GM19238 (cell line): ENCODE results near the gene MLLT6.

Experiments used
- DNase-seq: peaks from one replicate; pipeline ENCODE4 v3.0.0; 2011; ENCODE audit warnings: low spot score; ENCODE audit not compliant: insufficient read length

The MLLT6 gene

DNA sequence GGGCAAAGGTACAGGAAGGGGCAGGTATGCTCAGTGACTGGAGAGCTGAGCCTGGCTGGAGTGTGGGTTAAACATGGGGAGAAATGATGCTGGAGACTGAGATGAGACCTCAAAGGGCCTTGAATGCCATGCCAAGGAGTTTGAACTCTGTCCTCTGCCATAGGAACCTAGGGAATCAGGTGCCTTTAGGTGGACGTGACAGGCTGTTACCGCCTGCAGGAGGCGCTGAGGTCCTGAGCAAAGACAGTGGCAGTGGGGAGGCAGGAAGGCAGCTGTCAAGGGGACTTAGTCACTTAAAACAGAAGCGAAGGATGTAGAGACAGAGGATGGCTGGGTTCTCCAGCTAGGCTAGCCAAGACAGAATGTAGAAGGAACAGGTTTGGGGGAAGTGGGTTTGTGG is 56.5 kb downstream of the MLLT6 start:
- no peak for DNase-seq

DNA sequence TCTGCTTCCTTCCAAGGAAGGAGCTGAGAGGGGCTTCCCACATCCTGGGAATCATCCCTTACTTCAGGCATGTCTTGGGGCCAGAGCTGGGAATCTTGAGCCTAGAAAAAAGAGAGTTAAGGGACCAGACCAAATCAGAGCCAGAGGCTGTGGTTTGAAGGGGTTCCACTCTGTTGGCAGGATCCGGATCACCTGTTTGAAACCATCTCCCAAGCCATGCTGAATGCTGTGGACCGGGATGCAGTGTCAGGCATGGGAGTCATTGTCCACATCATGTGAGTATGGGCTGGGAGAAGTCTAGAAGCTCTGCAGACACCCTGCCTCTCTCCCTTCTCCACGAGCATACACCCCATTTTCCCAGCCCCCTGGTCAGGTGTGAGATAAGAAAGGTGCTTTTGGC is 57.2 kb downstream of the MLLT6 start:
- no peak for DNase-seq

DNA sequence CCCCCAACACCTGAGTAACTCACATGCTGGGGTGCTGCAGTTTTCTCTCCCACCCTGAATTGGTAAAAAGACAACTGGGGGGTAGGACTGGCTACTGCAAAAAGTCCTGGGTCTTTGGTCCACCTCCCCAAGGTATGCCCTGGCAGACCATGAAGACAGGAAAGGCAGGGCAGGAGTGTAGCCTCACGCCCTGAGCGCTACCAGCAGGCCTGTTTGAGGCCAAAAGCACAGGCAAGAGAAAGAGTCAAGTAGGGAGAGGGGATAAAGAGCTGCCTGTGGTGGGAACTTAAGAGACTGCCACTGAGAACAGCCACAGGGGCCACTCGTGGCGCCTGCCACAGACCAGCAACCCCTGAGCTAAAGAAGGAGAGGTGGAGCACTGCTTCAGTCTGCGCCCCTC is 61.3 kb downstream of the MLLT6 start:
- no peak for DNase-seq

DNA sequence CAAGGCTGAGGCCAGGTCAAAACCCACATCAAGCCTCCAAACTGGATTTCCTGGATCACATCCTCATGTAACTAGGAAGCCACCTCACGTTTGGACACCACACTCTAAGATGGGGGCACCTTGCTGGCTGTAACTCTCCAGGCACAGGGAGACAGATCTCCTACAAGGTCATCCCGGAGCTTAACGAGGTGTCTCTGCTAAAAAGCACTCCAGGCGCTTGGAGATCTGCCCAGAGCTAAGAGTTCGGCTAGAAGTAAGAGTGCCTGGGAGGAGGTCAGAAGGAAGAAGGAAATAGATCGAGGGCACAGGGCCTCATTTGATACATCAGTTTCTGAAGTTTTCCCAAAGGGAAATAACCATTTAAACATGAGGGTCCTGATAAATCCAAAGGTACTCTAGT is 63.3 kb downstream of the MLLT6 start:
- no peak for DNase-seq

- DNase-seq: no peak
These were observed 68.2 kb downstream of the MLLT6 start for GRCh38 chr17:38773258-38773657.

GRCh38 chr17:38777641-38778250 is 72.7 kb downstream of the MLLT6 start:
- DNase-seq: no peak
